PC-3 (cell line): ENCODE results near the gene NAP1L4. TPM values are rescaled to one million over a fixed set of nuclear protein-coding genes. Genes with fewer than 3 reads are reported as not detected.

Experiments
- ATAC-seq: fragments of 200-7000 bp; cut with Tn5 transposase; 2 replicates; pipeline ENCODE4 v1.9.1; 2020; ENCODE audit warnings: mild to moderate bottlenecking, moderate library complexity
- BruUV-seq: library from RNA; stranded (reverse); fragments of 400-500 nt; replicated peaks from 2 replicates; lab custom pipeline; 2021; lab: Mats Ljungman, UMichigan
- CTCF ChIA-PET: fragments of 300-600 bp; sonication (Branson Sonifier 250); formaldehyde crosslinking; loops from one replicate; lab custom pipeline; 2022; ENCODE audit warnings: antibody characterized with exemption; lab: Charles Lee
- POLR2A ChIA-PET: fragments of 300-600 bp; sonication (Branson Sonifier 250); formaldehyde crosslinking; loops from one replicate; lab custom pipeline; 2022; ENCODE audit warnings: antibody characterized with exemption; ENCODE audit not compliant: unreplicated experiment; lab: Charles Lee
- DNase-seq: peaks from one replicate; pipeline ENCODE4 v3.0.0-alpha.2; 2015
- H2AFZ ChIP-seq: fragments of 300-600 bp; sonication (generic); 2 replicates; pipeline ENCODE4 v1.6.0; 2016; ENCODE audit warnings: antibody characterized with exemption, low read length
- H3F3A ChIP-seq: fragments of 300-600 bp; sonication (generic); one replicate; pipeline ENCODE4 v1.6.0; 2017; ENCODE audit warnings: antibody characterized with exemption, low read length, control low read depth, mild to moderate bottlenecking; ENCODE audit not compliant: unreplicated experiment
- H3K27ac ChIP-seq: fragments of 300-600 bp; sonication (generic); 2 replicates; pipeline ENCODE4 v1.5.1; 2016; ENCODE audit warnings: mild to moderate bottlenecking, low read length
- H3K27me3 ChIP-seq: fragments of 300-600 bp; sonication (generic); 2 replicates; pipeline ENCODE4 v1.6.1; 2016; ENCODE audit warnings: low read length, mixed read lengths
- H3K36me3 ChIP-seq: fragments of 300-600 bp; sonication (generic); 2 replicates; pipeline ENCODE4 v1.6.1; 2016; ENCODE audit warnings: low read depth, mixed run types, low read length, mixed read lengths
- H3K4me1 ChIP-seq: fragments of 300-600 bp; sonication (generic); 2 replicates; pipeline ENCODE4 v1.5.1; 2016; ENCODE audit warnings: low read length; ENCODE audit not compliant: insufficient read depth
- H3K4me2 ChIP-seq: fragments of 300-600 bp; sonication (generic); 2 replicates; pipeline ENCODE4 v1.6.0; 2016; ENCODE audit warnings: low read length
- H3K4me3 ChIP-seq: fragments of 300-600 bp; sonication (generic); 2 replicates; pipeline ENCODE4 v1.5.1; 2016; ENCODE audit warnings: mild to moderate bottlenecking, low read length, mixed read lengths
- H3K79me2 ChIP-seq: fragments of 300-600 bp; sonication (generic); 2 replicates; pipeline ENCODE4 v1.6.1; 2017; ENCODE audit warnings: low read length, mixed read lengths
- H3K9ac ChIP-seq: fragments of 300-600 bp; sonication (generic); 2 replicates; pipeline ENCODE4 v1.6.0; 2016; ENCODE audit warnings: mild to moderate bottlenecking, low read length
- H3K9me2 ChIP-seq: fragments of 300-600 bp; sonication (generic); replicated peaks from 2 replicates; pipeline ENCODE4 v1.6.1; 2016; ENCODE audit warnings: mixed run types, low read length, mixed read lengths
- H3K9me3 ChIP-seq: fragments of 300-600 bp; sonication (generic); 2 replicates; pipeline ENCODE4 v1.6.1; 2016; ENCODE audit warnings: low read length, mixed read lengths
- H4K20me1 ChIP-seq: fragments of 300-600 bp; sonication (generic); 2 replicates; pipeline ENCODE4 v1.6.1; 2016; ENCODE audit warnings: low read length, mixed read lengths
- EZH2 ChIP-seq: fragments of 300-600 bp; sonication (generic); IDR thresholded peaks from one replicate; pipeline ENCODE4 v1.6.1; 2017; ENCODE audit warnings: antibody characterized with exemption, mild to moderate bottlenecking, low read length; ENCODE audit not compliant: unreplicated experiment
- EZH2phosphoT487 ChIP-seq: fragments of 300-600 bp; sonication (generic); IDR thresholded peaks from 2 replicates; pipeline ENCODE4 v1.6.1; 2018; ENCODE audit warnings: mild to moderate bottlenecking, antibody characterized with exemption, low read length, borderline replicate concordance
- intact Hi-C: fragments of 100-400 bp; cut with micrococcal nuclease; formaldehyde crosslinking; loops from 2 replicates; pipeline ENCODE4 v1.9.0; 2023
- total RNA-seq: library from RNA; depleted of rRNA; stranded (reverse); fragments of >200 nt; gene quantifications from 2 replicates; pipeline ENCODE4 v1.2.3, GENCODE V29; 2014
- TF ChIP-seq, protein P1 (sequence below): fragments of 300-600 bp; sonication (generic); conservative IDR thresholded peaks from 2 replicates; pipeline ENCODE4 v1.5.1; 2017; ENCODE audit warnings: antibody characterized with exemption, low read depth, mild to moderate bottlenecking, low read length

The NAP1L4 gene
- total RNA-seq, 1 experiment from 2014 or later, result 115 TPM

- intact Hi-C loops, result loop anchor here (2.0 kb wide), 1 partner anchor 17 kb away; the partner anchor contains the start of gene PHLDA2
- POLR2A ChIA-PET, result no interaction called here
- Histone ChIP-seq H3F3A (no peaks in the 10 kb centered on the region), H3K36me3 (no peaks in the 10 kb centered on the region), H3K4me3 (no peak overlapping the region), H3K79me2 (no peaks in the 10 kb centered on the region), H4K20me1 (no peaks in the 10 kb centered on the region), H3K27ac (peak overlapping the region; percentile 86), H2AFZ (no peak overlapping the region), H3K9me2 (no peaks in the 10 kb centered on the region), H3K9ac (peak overlapping the region; percentile 41), H3K27me3 (no peaks in the 10 kb centered on the region), H3K9me3 (no peaks in the 10 kb centered on the region), H3K4me2 (peak overlapping the region; percentile 49), H3K4me1 (peaks cover 27% of the 10 kb centered on the region)
- no peak for TF ChIP-seq EZH2
- no peak for TF ChIP-seq EZH2phosphoT487
- TF ChIP-seq, protein P1, sequence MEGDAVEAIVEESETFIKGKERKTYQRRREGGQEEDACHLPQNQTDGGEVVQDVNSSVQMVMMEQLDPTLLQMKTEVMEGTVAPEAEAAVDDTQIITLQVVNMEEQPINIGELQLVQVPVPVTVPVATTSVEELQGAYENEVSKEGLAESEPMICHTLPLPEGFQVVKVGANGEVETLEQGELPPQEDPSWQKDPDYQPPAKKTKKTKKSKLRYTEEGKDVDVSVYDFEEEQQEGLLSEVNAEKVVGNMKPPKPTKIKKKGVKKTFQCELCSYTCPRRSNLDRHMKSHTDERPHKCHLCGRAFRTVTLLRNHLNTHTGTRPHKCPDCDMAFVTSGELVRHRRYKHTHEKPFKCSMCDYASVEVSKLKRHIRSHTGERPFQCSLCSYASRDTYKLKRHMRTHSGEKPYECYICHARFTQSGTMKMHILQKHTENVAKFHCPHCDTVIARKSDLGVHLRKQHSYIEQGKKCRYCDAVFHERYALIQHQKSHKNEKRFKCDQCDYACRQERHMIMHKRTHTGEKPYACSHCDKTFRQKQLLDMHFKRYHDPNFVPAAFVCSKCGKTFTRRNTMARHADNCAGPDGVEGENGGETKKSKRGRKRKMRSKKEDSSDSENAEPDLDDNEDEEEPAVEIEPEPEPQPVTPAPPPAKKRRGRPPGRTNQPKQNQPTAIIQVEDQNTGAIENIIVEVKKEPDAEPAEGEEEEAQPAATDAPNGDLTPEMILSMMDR, result no peak
- CTCF ChIA-PET, result no interaction called here
- no TSS peak for BruUV-seq
- DNase-seq (no peak), ATAC-seq (no peak; the same call in 1 of the 2 replicates)
Observed at GRCh38 chr11:2911785-2912391, 80.2 kb downstream of the NAP1L4 start.

GRCh38 chr11:2911088-2911784 is 80.9 kb downstream of the NAP1L4 start:
- no peak overlapping the region for H3K4me2 ChIP-seq
- TF ChIP-seq EZH2phosphoT487 (no peak), EZH2 (no peak)
- TF ChIP-seq, protein P1, result no peak
- ChIA-PET CTCF (no interaction called here), POLR2A (no interaction called here)
- DNase-seq, result no peak
- H3K27me3 ChIP-seq, result no peaks in the 10 kb centered on the region
- H3F3A ChIP-seq, result no peaks in the 10 kb centered on the region
- H4K20me1 ChIP-seq, result no peaks in the 10 kb centered on the region
- H3K79me2 ChIP-seq, result no peaks in the 10 kb centered on the region
- no peak overlapping the region for H3K4me3 ChIP-seq
- no TSS peak for BruUV-seq
- H3K9me2 ChIP-seq, result no peaks in the 10 kb centered on the region
- peaks cover 27% of the 10 kb centered on the region for H3K4me1 ChIP-seq
- H3K27ac ChIP-seq, result peak overlapping the region; percentile 86; the same call in 1 of the 2 replicates
- H3K9ac ChIP-seq, result no peak overlapping the region
- ATAC-seq, result no peak
- H3K9me3 ChIP-seq, result no peaks in the 10 kb centered on the region
- no peaks in the 10 kb centered on the region for H3K36me3 ChIP-seq
- intact Hi-C loops, result no loop called here
- no peak overlapping the region for H2AFZ ChIP-seq
